ENCODE results near the gene ERBB4.

Gene ERBB4

GRCh38 chr2:212042562-212042961 is 496.0 kb downstream of the ERBB4 start:
- TF ChIP-seq CTCF (IDR thresholded peaks at IDR 0.05; ENCODE audit: low read depth, low read length), result no peak
- no peak for DNase-seq
- H3K27me3 ChIP-seq, result no peaks in the 10 kb centered on the region
- H3K4me3 ChIP-seq (ENCODE audit: low read depth, low read length), result no peak overlapping the region
- H3K9me3 ChIP-seq, result no peaks in the 10 kb centered on the region
- no peaks in the 10 kb centered on the region for H3K36me3 ChIP-seq
- no peaks in the 10 kb centered on the region for H3K4me1 ChIP-seq

GRCh38 chr2:212037062-212037461 is 501.5 kb downstream of the ERBB4 start:
- H3K4me1 ChIP-seq, result peaks cover 22% of the 10 kb centered on the region
- H3K36me3 ChIP-seq, result no peaks in the 10 kb centered on the region
- DNase-seq, result no peak
- H3K4me3 ChIP-seq (ENCODE audit: low read depth, low read length), result no peak overlapping the region
- no peak for TF ChIP-seq CTCF (IDR thresholded peaks at IDR 0.05; ENCODE audit: low read depth, low read length)
- no peaks in the 10 kb centered on the region for H3K9me3 ChIP-seq
- H3K27me3 ChIP-seq, result no peaks in the 10 kb centered on the region

- no peaks in the 10 kb centered on the region for H3K9me3 ChIP-seq
- no peak overlapping the region for H3K4me3 ChIP-seq (ENCODE audit: low read depth, low read length)
- H3K4me1 ChIP-seq, result peaks cover 41% of the 10 kb centered on the region
- no peaks in the 10 kb centered on the region for H3K36me3 ChIP-seq
- DNase-seq, result no peak
- H3K27me3 ChIP-seq, result no peaks in the 10 kb centered on the region
- TF ChIP-seq CTCF (IDR thresholded peaks at IDR 0.05; ENCODE audit: low read depth, low read length), result no peak
Observed at GRCh38 chr2:212034841-212035585, 503.6 kb downstream of the ERBB4 start.

GRCh38 chr2:212033888-212034287 is 504.7 kb downstream of the ERBB4 start:
- Histone ChIP-seq H3K36me3 (no peaks in the 10 kb centered on the region), H3K4me3 (ENCODE audit: low read depth, low read length) (no peak overlapping the region), H3K4me1 (peaks cover 41% of the 10 kb centered on the region), H3K27me3 (no peaks in the 10 kb centered on the region), H3K9me3 (no peaks in the 10 kb centered on the region)
- TF ChIP-seq CTCF (IDR thresholded peaks at IDR 0.05; ENCODE audit: low read depth, low read length), result no peak
- no peak for DNase-seq

GRCh38 chr2:212032536-212033219 is 505.9 kb downstream of the ERBB4 start:
- DNase-seq, result no peak
- TF ChIP-seq CTCF (IDR thresholded peaks at IDR 0.05; ENCODE audit: low read depth, low read length), result no peak
- Histone ChIP-seq H3K4me1 (peaks cover 41% of the 10 kb centered on the region), H3K27me3 (no peaks in the 10 kb centered on the region), H3K9me3 (no peaks in the 10 kb centered on the region), H3K4me3 (ENCODE audit: low read depth, low read length) (no peak overlapping the region), H3K36me3 (no peaks in the 10 kb centered on the region)

GRCh38 chr2:212032032-212032431 is 506.6 kb downstream of the ERBB4 start:
- Histone ChIP-seq H3K4me3 (ENCODE audit: low read depth, low read length) (no peak overlapping the region), H3K4me1 (peaks cover 39% of the 10 kb centered on the region), H3K27me3 (no peaks in the 10 kb centered on the region), H3K9me3 (no peaks in the 10 kb centered on the region), H3K36me3 (no peaks in the 10 kb centered on the region)
- TF ChIP-seq CTCF (IDR thresholded peaks at IDR 0.05; ENCODE audit: low read depth, low read length), result no peak
- no peak for DNase-seq
